GM19099 (cell line): ENCODE data around the gene FSD2.

Source experiments
- POLR2A ChIP-seq: IDR thresholded peaks from 3 replicates; pipeline ENCODE4 v1.6.1; 2011; ENCODE audit warnings: low read depth; ENCODE audit not compliant: insufficient read length; ENCODE audit errors: extremely low read depth

FSD2 gene

GRCh38 chr15:82809308-82810060 lies 3.6 kb upstream of the FSD2 start, which contains the start of gene WHAMM:
Gene WHAMM, plus strand, starts transcription at chr15:82809628. Its CDS starts 99 bp downstream, at chr15:82809727.
- peak; percentile 89 for TF ChIP-seq POLR2A

- TF ChIP-seq POLR2A: no peak
Measured at GRCh38 chr15:82808634-82809041, 2.8 kb upstream of the FSD2 start.

- no peak for TF ChIP-seq POLR2A
Measured at GRCh38 chr15:82807920-82808633, 2.2 kb upstream of the FSD2 start.

- no peak for TF ChIP-seq POLR2A
Measured at GRCh38 chr15:82804575-82804949, 1.3 kb downstream of the FSD2 start.

- TF ChIP-seq POLR2A: no peak
Measured at GRCh38 chr15:82803793-82804574, 1.9 kb downstream of the FSD2 start.

GRCh38 chr15:82802497-82802896 lies 3.4 kb downstream of the FSD2 start:
- TF ChIP-seq POLR2A: no peak

- TF ChIP-seq POLR2A: no peak
Measured at GRCh38 chr15:82799183-82799841, 6.6 kb downstream of the FSD2 start.

- TF ChIP-seq POLR2A: no peak
Measured at GRCh38 chr15:82798531-82799166, 7.2 kb downstream of the FSD2 start.

- no peak for TF ChIP-seq POLR2A
Measured at GRCh38 chr15:82798104-82798503, 7.8 kb downstream of the FSD2 start.

GRCh38 chr15:82793737-82794136 lies 12.1 kb downstream of the FSD2 start:
- TF ChIP-seq POLR2A: no peak

GRCh38 chr15:82792068-82792467 lies 13.8 kb downstream of the FSD2 start:
- no peak for TF ChIP-seq POLR2A

- TF ChIP-seq POLR2A: no peak
Measured at GRCh38 chr15:82790321-82790720, 15.5 kb downstream of the FSD2 start.

GRCh38 chr15:82789491-82789890 lies 16.4 kb downstream of the FSD2 start:
- no peak for TF ChIP-seq POLR2A

GRCh38 chr15:82788496-82788895 lies 17.4 kb downstream of the FSD2 start:
- TF ChIP-seq POLR2A: no peak

GRCh38 chr15:82781349-82781748 lies 24.5 kb downstream of the FSD2 start:
- no peak for TF ChIP-seq POLR2A

GRCh38 chr15:82778755-82779154 lies 27.1 kb downstream of the FSD2 start:
- no peak for TF ChIP-seq POLR2A
